ENCODE results near the gene SCAMP4.

GRCh38 chr19:1967087-1967608 lies 61.9 kb downstream of the SCAMP4 start:
- TF ChIP-seq ZFP30 (CRISPR knock-in tag; IDR thresholded peaks at IDR 0.05), result no peak
- no peak for TF ChIP-seq CSDC2 (CRISPR knock-in tag; IDR thresholded peaks at IDR 0.05)
